Cardiac muscle cell (in vitro differentiated cells and primary cell): Measurements from ENCODE around the gene SLC4A11. TPM values are rescaled to one million over a fixed set of nuclear protein-coding genes. Genes with fewer than 3 reads are reported as not detected.

Source experiments
- DNase-seq, 2 donors: peaks; one replicate each; pipeline versions ENCODE4 v3.0.0 to v3.0.0-alpha.2; 2010 to 2017; ENCODE audit warnings: low read depth in 1 of 2, low spot score in 1 of 2
- H3K27ac ChIP-seq: fragments of 200-600 bp; sonication (generic); 2 replicates; pipeline ENCODE4 v1.5.1; 2016
- H3K27me3 ChIP-seq: fragments of 200-600 bp; sonication (generic); 2 replicates; pipeline ENCODE4 v1.6.0; 2016; ENCODE audit warnings: control low read depth
- H3K36me3 ChIP-seq: fragments of 200-600 bp; sonication (generic); 2 replicates; pipeline ENCODE4 v1.5.1; 2016; ENCODE audit warnings: control low read depth
- H3K4me1 ChIP-seq: fragments of 200-600 bp; sonication (generic); 2 replicates; pipeline ENCODE4 v1.8.1; 2017; ENCODE audit warnings: low read depth, mild to moderate bottlenecking, mixed run types
- H3K4me3 ChIP-seq: fragments of 200-600 bp; sonication (generic); 2 replicates; pipeline ENCODE4 v1.5.1; 2016; ENCODE audit warnings: mild to moderate bottlenecking
- H3K9me3 ChIP-seq: fragments of 200-600 bp; sonication (generic); 2 replicates; pipeline ENCODE4 v1.5.1; 2017; ENCODE audit warnings: low read depth, mild to moderate bottlenecking, control low read depth
- CTCF ChIP-seq: IDR thresholded peaks from 2 replicates; pipeline ENCODE4 v1.5.1; 2012; ENCODE audit warnings: low read depth, mild to moderate bottlenecking, low read length
- polyA plus RNA-seq: library from polyadenylated mRNA; unstranded; fragments of >200 nt; fragmentation: Nextera tagmentation; extraction: Ambion mirVana; gene quantifications from 2 replicates; pipeline ENCODE4 v1.2.1, GENCODE V29; 2016
- total RNA-seq: library from RNA; depleted of rRNA; stranded (reverse); fragments of >200 nt; gene quantifications from 2 replicates; pipeline ENCODE4 v1.2.3, GENCODE V29; 2016

The SLC4A11 gene
- total RNA-seq (0.11 and 0.12 TPM in 2 replicates), polyA plus RNA-seq (0.54 TPM in 1 of 2 replicates, not detected in the other)

- Histone ChIP-seq H3K4me1 (no peaks in the 10 kb centered on the region), H3K4me3 (peak within 1 kb of the TSS; percentile 41), H3K36me3 (no peaks in the 10 kb centered on the region), H3K9me3 (no peaks in the 10 kb centered on the region), H3K27ac (no peak within 1 kb of the TSS), H3K27me3 (peaks cover 84% of the 10 kb centered on the region)
- TF ChIP-seq CTCF: no peak
- DNase-seq: peak; percentile 51 to 67
Measured at GRCh38 chr20:3239026-3239866, at the start of gene SLC4A11. TSS of gene SLC4A11 (minus strand) at chr20:3239190. CDS start at chr20:3239137, 53 bp downstream.

- Histone ChIP-seq H3K27ac (no peak overlapping the region), H3K9me3 (no peaks in the 10 kb centered on the region), H3K36me3 (peaks cover 19% of the 10 kb centered on the region), H3K4me1 (no peaks in the 10 kb centered on the region), H3K27me3 (no peaks in the 10 kb centered on the region), H3K4me3 (no peak overlapping the region)
- no peak for DNase-seq
- no peak for TF ChIP-seq CTCF
Measured at GRCh38 chr20:3283222-3283820, 44.3 kb upstream of the SLC4A11 start.

- no peaks in the 10 kb centered on the region for H3K27me3 ChIP-seq
- no peak for TF ChIP-seq CTCF
- no peak overlapping the region for H3K27ac ChIP-seq
- no peaks in the 10 kb centered on the region for H3K4me1 ChIP-seq
- H3K4me3 ChIP-seq: no peak overlapping the region
- no peaks in the 10 kb centered on the region for H3K9me3 ChIP-seq
- DNase-seq: no peak
- peaks cover 23% of the 10 kb centered on the region for H3K36me3 ChIP-seq
Measured at GRCh38 chr20:3282271-3283221, 43.6 kb upstream of the SLC4A11 start.

- no peak for TF ChIP-seq CTCF
- H3K4me1 ChIP-seq: no peaks in the 10 kb centered on the region
Measured at GRCh38 chr20:3281437-3281836, 42.4 kb upstream of the SLC4A11 start.

GRCh38 chr20:3279761-3280160 is 40.8 kb upstream of the SLC4A11 start:
- H3K36me3 ChIP-seq: peaks cover 23% of the 10 kb centered on the region

More at GRCh38 chr20:3281437-3281836, 42.4 kb upstream of the SLC4A11 start:
- no peak for DNase-seq
- H3K4me3 ChIP-seq: no peak overlapping the region
- no peaks in the 10 kb centered on the region for H3K27me3 ChIP-seq
- no peak overlapping the region for H3K27ac ChIP-seq
- H3K9me3 ChIP-seq: no peaks in the 10 kb centered on the region
- peaks cover 23% of the 10 kb centered on the region for H3K36me3 ChIP-seq

More at GRCh38 chr20:3279761-3280160, 40.8 kb upstream of the SLC4A11 start:
- no peaks in the 10 kb centered on the region for H3K9me3 ChIP-seq
- DNase-seq: no peak
- H3K4me3 ChIP-seq: no peak overlapping the region
- TF ChIP-seq CTCF: no peak
- no peaks in the 10 kb centered on the region for H3K4me1 ChIP-seq
- no peaks in the 10 kb centered on the region for H3K27me3 ChIP-seq
- H3K27ac ChIP-seq: no peak overlapping the region
